ENCODE data around the gene THBS3.

DNA sequence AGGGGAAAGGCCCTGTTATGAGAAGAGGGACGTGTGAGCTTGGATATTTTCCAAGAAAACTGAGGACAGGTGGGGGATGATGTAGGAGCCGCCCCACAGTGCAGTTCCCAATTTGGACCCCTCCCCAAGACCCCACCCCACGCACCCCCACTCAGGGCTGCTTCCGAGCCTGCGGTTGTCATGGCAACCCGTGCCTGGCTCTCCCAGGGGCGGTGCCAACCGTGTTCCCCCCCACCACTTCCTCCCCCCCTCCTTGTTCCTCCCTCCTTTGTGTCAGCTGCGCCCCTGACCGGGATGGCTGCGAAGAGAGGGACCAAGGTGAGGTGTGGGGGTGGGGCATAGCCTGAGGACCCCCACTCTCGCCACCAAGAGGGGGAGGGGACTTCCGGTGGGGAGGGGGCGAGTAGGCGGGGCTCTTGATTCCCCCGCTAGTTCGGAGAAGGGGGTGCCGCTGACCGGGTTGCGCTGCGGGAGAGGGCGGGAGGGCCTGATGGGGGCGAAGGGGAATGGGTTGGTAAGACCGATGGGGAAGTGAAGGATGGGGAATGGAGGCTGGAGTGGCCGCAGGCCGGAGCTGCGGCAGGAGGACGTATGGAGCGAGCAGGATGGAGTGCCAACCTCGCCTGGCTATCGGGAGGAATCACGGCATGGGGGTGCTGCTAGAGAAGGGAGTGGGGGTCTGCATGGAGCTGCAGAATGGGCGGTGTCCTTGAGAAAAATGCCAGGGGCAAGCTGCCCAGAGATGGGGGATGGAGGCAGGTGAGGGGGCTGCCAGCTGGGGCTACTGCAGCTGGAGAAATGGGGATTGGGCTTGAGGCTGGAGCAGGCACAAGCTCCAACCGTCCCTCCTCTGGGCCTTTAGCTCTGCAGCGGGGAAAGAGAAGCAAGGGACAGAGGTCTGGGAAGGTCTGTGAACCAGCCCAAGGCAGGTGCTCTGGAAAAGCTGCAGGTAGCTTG lies 33.1 kb downstream of the THBS3 start:
- TF ChIP-seq GATAD2B (IDR thresholded peaks at IDR 0.05; ENCODE audit: borderline replicate concordance) (no peak), NR2C2 (CRISPR knock-in tag; IDR thresholded peaks at IDR 0.05) (no peak), NR2C2 (tag; IDR thresholded peaks at IDR 0.05) (no peak), CHD1 (IDR thresholded peaks at IDR 0.05; ENCODE audit: low read length) (no peak), POLR2AphosphoS5 (IDR thresholded peaks at IDR 0.05; ENCODE audit: control insufficient read depth, insufficient read depth, low read depth, low read length) (no peak), ZNF644 (tag; IDR thresholded peaks at IDR 0.05; ENCODE audit: low read depth) (no peak), CREM (IDR thresholded peaks at IDR 0.05; ENCODE audit: low read depth) (no peak), MYNN (IDR thresholded peaks at IDR 0.05) (no peak), MYNN (CRISPR knock-in tag; IDR thresholded peaks at IDR 0.05) (no peak)
